Spleen (tissue), 7 donors: Measurements from ENCODE around the gene GAS2.

Source experiments
- CTCF ChIP-seq, 11 experiments: fragments of 200-600 bp in 7 of 11; fragments of 450-650 bp in 4 of 11; sonication (generic) in 4 of 11; IDR thresholded peaks in 8 of 11; conservative IDR thresholded peaks in 3 of 11; 1 replicate in 7 of 11; 2 replicates in 4 of 11; pipeline versions ENCODE4 v1.4.0 to v1.8.0; 2016 to 2021; ENCODE audit warnings: antibody characterized with exemption in 11 of 11, inconsistent platforms in 4 of 11, mild to moderate bottlenecking in 1 of 11
- POLR2A ChIP-seq, 3 donors: fragments of 450-650 bp; IDR thresholded peaks; one replicate each; pipeline ENCODE4 v1.5.1; 2017; ENCODE audit warnings: antibody characterized with exemption in 3 of 3, mild to moderate bottlenecking in 1 of 3
- POLR2AphosphoS5 ChIP-seq, 3 donors: sonication (generic); formaldehyde crosslinking; IDR thresholded peaks; one replicate each; pipeline ENCODE4 v1.5.1; 2017; ENCODE audit warnings: antibody characterized with exemption in 3 of 3
- donor health status: DM: no; HTN: no; CAD: no; lungs with moderate emphysema.
- donor health status: DM: no; HTN: no; CAD: no.
- donor health status: DM: no; HTN: no; CAD: no.

GRCh38 chr11:22659783-22660182, 6.6 kb upstream of the GAS2 start:
- TF ChIP-seq POLR2A (IDR thresholded peaks at IDR 0.05) (no peak), CTCF (IDR thresholded peaks at IDR 0.05 in 8 of 11, conservative IDR thresholded peaks at IDR 0.05 in 3 of 11) (no peak), POLR2AphosphoS5 (IDR thresholded peaks at IDR 0.05) (no peak)
